ENCODE results near the gene SETD7. TPM values are rescaled to one million over a fixed set of nuclear protein-coding genes. Genes with fewer than 3 reads are reported as not detected.

The SETD7 gene
- total RNA-seq, 4 donors from 2014 or later, result 73.1 to 134 (median 113) TPM

DNA sequence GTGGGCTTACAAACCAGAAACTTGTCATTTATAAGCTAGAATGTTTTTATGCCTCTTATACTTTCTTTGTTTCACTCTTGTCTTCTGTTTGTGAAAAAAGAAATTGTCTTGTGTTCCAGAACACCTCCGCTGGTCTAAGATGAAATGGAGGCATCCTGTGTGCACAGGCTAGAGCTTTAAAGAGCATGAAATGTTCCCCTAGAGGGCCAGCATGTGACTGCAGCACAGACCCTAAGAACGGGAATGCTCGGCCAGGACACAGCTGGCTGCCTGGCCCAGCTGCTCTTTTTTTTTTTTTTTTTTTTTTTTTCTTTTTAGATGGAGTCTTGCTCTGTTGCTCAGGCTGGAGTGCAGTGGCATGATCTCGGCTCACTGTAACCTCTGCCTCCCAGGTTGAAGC, 33.6 kb downstream of the SETD7 start:
- Histone ChIP-seq H3K36me3 (peaks cover 2 to 60% of the 10 kb centered on the region in 2 donors), H3K9me3 (no peaks in the 10 kb centered on the region), H3K27me3 (no peaks in the 10 kb centered on the region), H3K27ac (peak overlapping the region in 3 of 4 donors; percentile 0 to 39 (median 21)), H3K4me1 (peaks cover 4 to 19% of the 10 kb centered on the region in 2 donors), H3K4me3 (no peak overlapping the region)
- in situ Hi-C loops (cut with MboI; ENCODE audit: low sequenced_read_pairs in 4 of 4), result loop anchor here in 1 of 4 donors (25.0 kb wide), 1 partner anchor 485 kb away; no protein-coding TSS in a partner anchor
- TF ChIP-seq POLR2A (IDR thresholded peaks at IDR 0.05) (no peak), CTCF (IDR thresholded peaks at IDR 0.05 in 4 of 5, conservative IDR thresholded peaks at IDR 0.05 in 1 of 5) (peak in 1 of 5 experiments; percentile 13)
- intact Hi-C loops (cut with DNase I; ENCODE audit: low total_unique reads), result no loop called here
- DNase-seq (no peak), ATAC-seq (no peak)

DNA sequence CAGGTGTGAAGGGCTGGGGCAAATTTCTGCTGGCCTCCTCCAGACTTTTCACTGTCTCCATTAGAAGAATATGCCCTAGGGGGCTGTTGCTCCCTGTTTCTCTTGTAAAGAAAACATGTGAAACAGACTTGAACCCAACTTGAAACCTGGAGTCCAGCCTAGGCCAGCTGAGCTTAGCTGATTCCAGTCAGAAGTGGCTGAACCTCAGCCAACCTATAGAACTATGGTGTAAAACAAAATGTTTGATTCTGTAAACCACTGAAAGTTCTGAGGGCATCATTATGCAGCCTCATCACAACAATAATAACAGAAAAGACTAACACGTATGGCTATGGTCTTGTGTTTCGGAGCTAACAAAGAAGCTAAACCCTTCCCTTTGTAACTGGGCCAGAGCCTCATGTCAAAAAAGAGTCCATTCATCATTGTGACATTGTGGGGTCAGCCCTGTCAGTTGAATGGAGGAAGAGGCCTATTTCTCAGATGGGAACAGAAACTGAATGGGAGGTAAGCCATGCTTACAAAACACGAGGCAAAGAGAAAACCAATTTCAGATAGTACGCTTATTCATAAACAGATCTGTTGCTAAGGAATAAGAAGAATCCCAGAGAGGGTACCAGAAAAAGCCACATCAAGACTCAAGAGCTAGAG, 34.1 kb downstream of the SETD7 start:
- DNase-seq (no peak), ATAC-seq (no peak)
- H3K4me3 ChIP-seq, result no peak overlapping the region
- H3K36me3 ChIP-seq, result peaks cover 2 to 63% of the 10 kb centered on the region in 2 donors
- in situ Hi-C loops (cut with MboI; ENCODE audit: low sequenced_read_pairs in 4 of 4), result loop anchor here in 1 of 4 donors (25.0 kb wide), 1 partner anchor 485 kb away; no protein-coding TSS in a partner anchor
- TF ChIP-seq POLR2A (IDR thresholded peaks at IDR 0.05) (no peak), CTCF (IDR thresholded peaks at IDR 0.05 in 4 of 5, conservative IDR thresholded peaks at IDR 0.05 in 1 of 5) (no peak)
- peak overlapping the region in 3 of 4 donors; percentile 0 to 39 (median 21) for H3K27ac ChIP-seq
- no peaks in the 10 kb centered on the region for H3K27me3 ChIP-seq
- peaks cover 4 to 18% of the 10 kb centered on the region in 2 donors for H3K4me1 ChIP-seq
- no peaks in the 10 kb centered on the region for H3K9me3 ChIP-seq
- intact Hi-C loops (cut with DNase I; ENCODE audit: low total_unique reads), result no loop called here

DNA sequence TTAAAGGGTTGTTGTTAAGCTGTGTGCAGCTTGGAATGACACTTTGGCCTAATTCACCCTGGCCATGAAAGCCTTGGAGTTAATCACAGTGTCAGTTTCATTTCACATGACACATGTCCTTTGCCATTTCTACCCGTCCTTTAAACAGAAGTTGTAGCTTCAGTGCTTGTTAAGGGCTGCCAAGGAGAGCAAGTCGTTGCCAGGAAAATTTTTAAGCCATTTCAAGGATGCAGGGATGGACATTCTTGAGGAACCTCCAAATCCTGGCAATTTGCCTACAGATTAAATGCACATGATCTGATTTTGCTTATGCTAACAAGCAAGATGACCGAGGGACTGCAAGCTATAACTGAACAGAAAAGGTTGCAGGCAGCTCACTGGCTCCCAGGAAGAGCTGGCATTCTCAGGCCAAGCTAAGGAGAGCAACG, 40.5 kb downstream of the SETD7 start:
- Histone ChIP-seq H3K4me1 (peaks cover 37 to 50% of the 10 kb centered on the region in 2 donors), H3K4me3 (no peak overlapping the region), H3K27ac (peak overlapping the region; percentile 61 to 83 (median 80)), H3K27me3 (no peaks in the 10 kb centered on the region), H3K9me3 (no peaks in the 10 kb centered on the region), H3K36me3 (peaks cover 2 to 48% of the 10 kb centered on the region in 2 donors)
- in situ Hi-C loops (cut with MboI; ENCODE audit: low sequenced_read_pairs in 4 of 4), result loop anchor here in 1 of 4 donors (25.0 kb wide), 1 partner anchor 478 kb away; no protein-coding TSS in a partner anchor
- DNase-seq (peak in 1 of 2 donors; percentile 40), ATAC-seq (peak; percentile 84 to 92)
- TF ChIP-seq CTCF (IDR thresholded peaks at IDR 0.05 in 4 of 5, conservative IDR thresholded peaks at IDR 0.05 in 1 of 5) (no peak), POLR2A (IDR thresholded peaks at IDR 0.05) (no peak)
- intact Hi-C loops (cut with DNase I; ENCODE audit: low total_unique reads), result no loop called here

GRCh38 chr4:139514382-139515059, 41.5 kb downstream of the SETD7 start:
- in situ Hi-C loops (cut with MboI; ENCODE audit: low sequenced_read_pairs in 4 of 4) (loop anchor here in 1 of 4 donors (25.0 kb wide), 1 partner anchor 477 kb away; no protein-coding TSS in a partner anchor), intact Hi-C loops (cut with DNase I; ENCODE audit: low total_unique reads) (loop anchor here (5.0 kb wide), 2 partner anchors 43 to 97 kb away; partner anchors contain the start of gene SETD7)

More at GRCh38 chr4:139514382-139515059, 41.5 kb downstream of the SETD7 start:
- TF ChIP-seq CTCF (IDR thresholded peaks at IDR 0.05 in 4 of 5, conservative IDR thresholded peaks at IDR 0.05 in 1 of 5) (no peak), POLR2A (IDR thresholded peaks at IDR 0.05) (no peak)
- Histone ChIP-seq H3K27me3 (no peaks in the 10 kb centered on the region), H3K9me3 (no peaks in the 10 kb centered on the region), H3K36me3 (peaks cover 2 to 38% of the 10 kb centered on the region in 2 donors), H3K4me3 (no peak overlapping the region), H3K27ac (peak overlapping the region; percentile 61 to 83 (median 80)), H3K4me1 (peaks cover 45 to 57% of the 10 kb centered on the region in 2 donors)
- DNase-seq (no peak), ATAC-seq (no peak)

Measured in gastrocnemius medialis (tissue), 4 donors.